Measurements from ENCODE around the gene ATXN1. TPM values are rescaled to one million over a fixed set of nuclear protein-coding genes. Genes with fewer than 3 reads are reported as not detected.

The ATXN1 gene
- polyA plus RNA-seq, 1 donor (not counting 4 experiments of a cell fraction or from before 2014, with no cell fraction given) = 9.7 TPM

DNA sequence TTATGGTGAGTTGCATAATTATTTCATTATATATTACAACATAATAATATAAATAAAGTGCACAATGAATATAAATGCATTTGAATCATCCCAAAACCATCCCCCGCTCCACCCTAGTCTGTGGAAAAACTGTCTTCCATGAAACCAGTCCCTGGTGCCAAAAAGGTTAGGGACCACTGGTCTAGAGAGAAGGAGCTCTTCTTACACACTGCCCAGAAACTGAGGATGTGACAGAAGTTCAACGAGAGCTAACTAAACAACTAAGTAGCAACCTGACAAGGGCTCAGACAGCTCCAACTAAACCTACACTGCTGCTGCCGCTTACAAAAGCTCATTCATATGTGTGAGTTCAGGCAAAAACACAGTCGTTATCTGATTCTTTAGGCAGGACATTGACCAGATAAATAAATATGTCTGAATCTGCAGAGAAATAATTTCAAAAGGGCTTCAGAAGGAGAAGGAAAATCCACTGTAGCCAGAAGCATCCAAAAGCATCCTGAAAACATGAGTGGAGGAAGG, 125.9 kb downstream of the ATXN1 start:
- no peaks in the 10 kb centered on the region for H3K36me3 ChIP-seq (ENCODE audit: control insufficient read depth in 2 of 2, extremely low read depth in 1 of 2, insufficient read depth in 2 of 2, low read length in 2 of 2)
- H3K9me3 ChIP-seq (ENCODE audit: control insufficient read depth, low read depth, low read length) = no peaks in the 10 kb centered on the region
- dilution Hi-C loops (cut with MboI; ENCODE audit: extremely low pct_ligation_motif_present, low sequenced_read_pairs) = no loop called here
- peaks cover 2% of the 10 kb centered on the region for H3K9me1 ChIP-seq (ENCODE audit: control insufficient read depth, extremely low read depth, insufficient read depth, low read length)
- no peaks in the 10 kb centered on the region for H4K20me1 ChIP-seq (ENCODE audit: control insufficient read depth, extremely low read depth, insufficient read depth, low read length)
- H3K9ac ChIP-seq (ENCODE audit: control insufficient read depth, extremely low read depth, insufficient read depth, low read length) = no peak overlapping the region
- DNase-seq (ENCODE audit: low read depth, low spot score) = no peak
- TF ChIP-seq CTCF (optimal IDR thresholded peaks at IDR 0.05 in 1 of 3, IDR thresholded peaks at IDR 0.05 in 1 of 3, conservative IDR thresholded peaks at IDR 0.05 in 1 of 3; ENCODE audit: extremely low read depth in 1 of 3, insufficient read depth in 2 of 3, low read length in 3 of 3) = no peak
- no peak for TF ChIP-seq EZH2 (IDR thresholded peaks at IDR 0.05; ENCODE audit: low read length)
- peaks cover 27% of the 10 kb centered on the region for H3K4me1 ChIP-seq (ENCODE audit: control insufficient read depth, extremely low read depth, insufficient read depth, low read length)
- H2AFZ ChIP-seq (ENCODE audit: control insufficient read depth, low read length) = no peak overlapping the region
- H3K27me3 ChIP-seq (ENCODE audit: control insufficient read depth, extremely low read depth, insufficient read depth, low read length) = no peaks in the 10 kb centered on the region
- no peak for FAIRE-seq
- H3K79me2 ChIP-seq (ENCODE audit: control insufficient read depth, insufficient read depth, low read length) = no peaks in the 10 kb centered on the region
- H3K4me2 ChIP-seq (ENCODE audit: control insufficient read depth, extremely low read depth, insufficient read depth, low read depth, low read length) = no peak overlapping the region
- no peak overlapping the region for H3K27ac ChIP-seq (ENCODE audit: control insufficient read depth, insufficient read depth, low read length)
- H3K4me3 ChIP-seq (ENCODE audit: control insufficient read depth in 2 of 3, extremely low read depth in 1 of 3, insufficient read depth in 2 of 3, low read depth in 1 of 3, low read length in 3 of 3) = no peak overlapping the region

DNA sequence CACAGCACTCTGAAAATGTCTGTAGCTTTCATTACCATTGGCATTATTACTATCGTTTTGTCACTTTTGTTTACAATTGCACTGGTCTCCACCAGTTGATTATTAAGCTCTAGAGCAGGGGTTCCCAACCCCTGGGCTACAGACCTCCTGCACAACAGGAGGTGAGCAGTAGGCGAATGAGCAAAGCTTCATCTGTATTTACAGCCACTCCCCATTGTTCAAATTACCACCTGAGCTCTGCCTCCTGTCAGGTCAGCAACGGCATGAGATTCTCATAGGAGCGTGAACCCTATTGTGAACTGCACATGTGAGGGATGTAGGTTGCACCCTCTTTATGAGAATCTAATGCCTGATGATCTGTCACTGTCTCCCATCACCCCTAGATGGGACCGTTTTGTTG, 126.4 kb downstream of the ATXN1 start:
- Histone ChIP-seq H3K9me1 (ENCODE audit: control insufficient read depth, extremely low read depth, insufficient read depth, low read length) (peaks cover 2% of the 10 kb centered on the region), H3K9me3 (ENCODE audit: control insufficient read depth, low read depth, low read length) (no peaks in the 10 kb centered on the region), H3K4me3 (ENCODE audit: control insufficient read depth in 2 of 3, extremely low read depth in 1 of 3, insufficient read depth in 2 of 3, low read depth in 1 of 3, low read length in 3 of 3) (no peak overlapping the region), H3K27ac (ENCODE audit: control insufficient read depth, insufficient read depth, low read length) (no peak overlapping the region), H3K4me1 (ENCODE audit: control insufficient read depth, extremely low read depth, insufficient read depth, low read length) (peaks cover 22% of the 10 kb centered on the region), H2AFZ (ENCODE audit: control insufficient read depth, low read length) (no peak overlapping the region), H3K4me2 (ENCODE audit: control insufficient read depth, extremely low read depth, insufficient read depth, low read depth, low read length) (no peak overlapping the region), H3K27me3 (ENCODE audit: control insufficient read depth, extremely low read depth, insufficient read depth, low read length) (no peaks in the 10 kb centered on the region), H3K36me3 (ENCODE audit: control insufficient read depth in 2 of 2, extremely low read depth in 1 of 2, insufficient read depth in 2 of 2, low read length in 2 of 2) (no peaks in the 10 kb centered on the region), H4K20me1 (ENCODE audit: control insufficient read depth, extremely low read depth, insufficient read depth, low read length) (no peaks in the 10 kb centered on the region), H3K79me2 (ENCODE audit: control insufficient read depth, insufficient read depth, low read length) (no peaks in the 10 kb centered on the region), H3K9ac (ENCODE audit: control insufficient read depth, extremely low read depth, insufficient read depth, low read length) (no peak overlapping the region)
- dilution Hi-C loops (cut with MboI; ENCODE audit: extremely low pct_ligation_motif_present, low sequenced_read_pairs) = no loop called here
- TF ChIP-seq CTCF (optimal IDR thresholded peaks at IDR 0.05 in 1 of 3, IDR thresholded peaks at IDR 0.05 in 1 of 3, conservative IDR thresholded peaks at IDR 0.05 in 1 of 3; ENCODE audit: extremely low read depth in 1 of 3, insufficient read depth in 2 of 3, low read length in 3 of 3) = no peak
- TF ChIP-seq EZH2 (IDR thresholded peaks at IDR 0.05; ENCODE audit: low read length) = no peak
- no peak for DNase-seq (ENCODE audit: low read depth, low spot score)
- FAIRE-seq = no peak

Measured in keratinocyte (primary cell).